ENCODE results near the gene EN2. TPM values are rescaled to one million over a fixed set of nuclear protein-coding genes. Genes with fewer than 3 reads are reported as not detected.

Gene EN2
- total RNA-seq, 2 experiments from 2014 or later, result not detected

DNA sequence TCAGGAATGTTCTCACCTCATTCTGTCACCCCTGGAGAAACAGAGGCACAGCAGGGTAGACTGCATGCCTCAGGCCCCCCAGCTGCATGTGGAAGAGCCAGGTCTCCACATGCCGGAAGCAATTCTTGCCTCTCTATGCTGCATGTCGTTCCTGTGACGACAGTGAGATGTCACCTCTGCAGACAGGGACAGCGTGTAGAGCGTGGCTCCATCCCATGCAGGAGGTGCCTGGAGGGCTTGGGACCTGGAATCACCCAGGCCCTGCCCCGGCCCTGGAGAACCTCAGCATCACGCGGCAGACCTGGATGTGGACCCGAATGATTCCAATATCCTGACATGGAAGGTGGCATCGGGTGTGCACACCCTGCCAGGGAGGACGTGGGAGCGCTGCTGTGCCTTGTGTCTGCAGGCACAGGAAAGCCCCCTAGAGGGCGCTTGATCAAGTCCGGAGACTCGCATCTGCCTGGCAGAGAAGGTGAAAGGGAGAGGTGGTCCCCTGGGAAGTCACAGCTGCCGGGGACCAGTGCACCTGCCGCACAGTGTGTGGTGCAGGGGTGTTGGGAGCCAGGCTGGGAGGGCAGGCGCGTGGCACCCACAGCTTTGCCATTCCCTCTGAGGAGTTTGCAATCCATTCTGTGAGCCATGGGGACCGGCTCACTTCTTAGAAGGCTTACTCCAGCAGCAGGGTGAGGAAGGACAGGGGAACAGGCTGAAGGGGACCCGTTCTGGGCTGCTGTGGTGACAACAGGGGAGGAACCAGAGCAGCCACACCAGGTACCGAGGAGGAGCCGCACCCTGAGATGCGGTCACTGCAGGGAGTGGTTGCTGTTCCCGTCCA, 45.3 kb upstream of the EN2 start:
- Histone ChIP-seq H3K27ac (ENCODE audit: low read depth, low read length, poor library complexity, severe bottlenecking) (no peak overlapping the region), H3K9me2 (ENCODE audit: insufficient read depth, low read length) (no peaks in the 10 kb centered on the region), H4K20me1 (ENCODE audit: insufficient read depth, low read length) (no peaks in the 10 kb centered on the region), H3K79me2 (ENCODE audit: insufficient read depth, low read depth, low read length) (no peaks in the 10 kb centered on the region), H3K36me3 (ENCODE audit: insufficient read depth, low read length) (no peaks in the 10 kb centered on the region), H2AFZ (ENCODE audit: low read length) (no peak overlapping the region), H3K4me3 (ENCODE audit: low read depth, low read length, poor library complexity, severe bottlenecking) (no peak overlapping the region), H3K4me1 (ENCODE audit: insufficient read depth, low read length, poor library complexity, severe bottlenecking) (no peaks in the 10 kb centered on the region), H3K9me3 (ENCODE audit: low read length) (no peaks in the 10 kb centered on the region), H3K4me2 (ENCODE audit: low read length) (no peak overlapping the region)
- CTCF ChIA-PET (ENCODE audit: unreplicated experiment), result no interaction called here
- intact Hi-C loops (cut with micrococcal nuclease; ENCODE audit: unreplicated experiment), result no loop called here
- POLR2A ChIA-PET, result no interaction called here
- peak; percentile 77 for DNase-seq (ENCODE audit: low spot score)
- BruUV-seq (replicated peaks), result no TSS peak
- no peak for TF ChIP-seq EZH2phosphoT487 (IDR thresholded peaks at IDR 0.05; ENCODE audit: borderline replicate concordance, low read depth, low read length)
- TF ChIP-seq, protein P1, sequence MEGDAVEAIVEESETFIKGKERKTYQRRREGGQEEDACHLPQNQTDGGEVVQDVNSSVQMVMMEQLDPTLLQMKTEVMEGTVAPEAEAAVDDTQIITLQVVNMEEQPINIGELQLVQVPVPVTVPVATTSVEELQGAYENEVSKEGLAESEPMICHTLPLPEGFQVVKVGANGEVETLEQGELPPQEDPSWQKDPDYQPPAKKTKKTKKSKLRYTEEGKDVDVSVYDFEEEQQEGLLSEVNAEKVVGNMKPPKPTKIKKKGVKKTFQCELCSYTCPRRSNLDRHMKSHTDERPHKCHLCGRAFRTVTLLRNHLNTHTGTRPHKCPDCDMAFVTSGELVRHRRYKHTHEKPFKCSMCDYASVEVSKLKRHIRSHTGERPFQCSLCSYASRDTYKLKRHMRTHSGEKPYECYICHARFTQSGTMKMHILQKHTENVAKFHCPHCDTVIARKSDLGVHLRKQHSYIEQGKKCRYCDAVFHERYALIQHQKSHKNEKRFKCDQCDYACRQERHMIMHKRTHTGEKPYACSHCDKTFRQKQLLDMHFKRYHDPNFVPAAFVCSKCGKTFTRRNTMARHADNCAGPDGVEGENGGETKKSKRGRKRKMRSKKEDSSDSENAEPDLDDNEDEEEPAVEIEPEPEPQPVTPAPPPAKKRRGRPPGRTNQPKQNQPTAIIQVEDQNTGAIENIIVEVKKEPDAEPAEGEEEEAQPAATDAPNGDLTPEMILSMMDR (conservative IDR thresholded peaks at IDR 0.05; ENCODE audit: low read length), result peak; percentile 85

DNA sequence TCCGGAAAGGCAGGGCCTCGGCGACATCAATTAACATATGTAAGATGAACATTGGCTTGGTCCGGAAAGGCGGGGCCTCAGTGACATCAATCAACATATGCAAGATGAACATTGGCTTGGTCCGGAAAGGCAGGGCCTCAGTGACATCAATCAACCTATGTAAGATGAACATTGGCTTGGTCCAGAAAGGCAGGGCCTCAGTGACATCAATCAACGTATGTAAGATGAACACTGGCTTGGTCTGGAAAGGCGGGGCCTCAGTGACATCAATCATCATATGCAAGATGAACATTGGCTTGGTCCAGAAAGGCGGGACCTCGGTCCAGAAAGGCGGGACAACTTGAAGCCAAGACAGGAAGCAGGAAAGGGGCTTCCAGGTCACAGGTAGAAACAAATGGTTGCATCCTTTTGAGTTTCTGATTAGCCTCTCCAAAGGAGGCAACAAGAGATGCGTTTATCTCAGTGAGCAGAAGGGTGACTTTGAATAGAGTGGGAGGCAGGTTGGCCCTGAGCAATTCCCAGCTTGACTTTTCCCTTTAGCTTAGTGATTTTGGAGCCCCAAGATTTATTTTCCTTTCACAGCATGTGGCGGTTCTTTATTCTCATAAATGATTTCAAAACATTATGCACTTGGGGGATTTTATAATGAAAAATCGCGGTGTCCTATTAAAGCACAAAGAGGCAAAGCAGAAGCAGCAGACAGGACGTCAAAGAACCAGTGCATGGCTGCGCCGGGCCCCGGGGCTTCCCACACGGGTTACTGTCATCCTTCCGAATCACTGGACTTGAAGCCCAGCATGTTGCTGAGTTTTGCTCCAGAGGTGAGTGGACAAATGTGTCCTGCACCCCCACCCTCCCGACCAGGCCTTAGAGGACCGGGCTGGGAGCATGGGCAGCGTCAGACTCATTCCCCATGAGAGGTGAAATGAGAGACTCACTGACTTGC, 43.1 kb upstream of the EN2 start:
- no peak overlapping the region for H2AFZ ChIP-seq (ENCODE audit: low read length)
- POLR2A ChIA-PET, result no interaction called here
- H3K4me1 ChIP-seq (ENCODE audit: insufficient read depth, low read length, poor library complexity, severe bottlenecking), result no peaks in the 10 kb centered on the region
- no peaks in the 10 kb centered on the region for H3K9me3 ChIP-seq (ENCODE audit: low read length)
- peak; percentile 5 for DNase-seq (ENCODE audit: low spot score)
- TF ChIP-seq, protein P1 (conservative IDR thresholded peaks at IDR 0.05; ENCODE audit: low read length), result no peak
- TF ChIP-seq EZH2phosphoT487 (IDR thresholded peaks at IDR 0.05; ENCODE audit: borderline replicate concordance, low read depth, low read length), result no peak
- intact Hi-C loops (cut with micrococcal nuclease; ENCODE audit: unreplicated experiment), result no loop called here
- H3K9me2 ChIP-seq (ENCODE audit: insufficient read depth, low read length), result no peaks in the 10 kb centered on the region
- H3K79me2 ChIP-seq (ENCODE audit: insufficient read depth, low read depth, low read length), result no peaks in the 10 kb centered on the region
- H3K4me2 ChIP-seq (ENCODE audit: low read length), result no peak overlapping the region
- no peaks in the 10 kb centered on the region for H3K36me3 ChIP-seq (ENCODE audit: insufficient read depth, low read length)
- BruUV-seq (replicated peaks), result no TSS peak
- H3K4me3 ChIP-seq (ENCODE audit: low read depth, low read length, poor library complexity, severe bottlenecking), result no peak overlapping the region
- H3K27ac ChIP-seq (ENCODE audit: low read depth, low read length, poor library complexity, severe bottlenecking), result no peak overlapping the region
- CTCF ChIA-PET (ENCODE audit: unreplicated experiment), result no interaction called here
- H4K20me1 ChIP-seq (ENCODE audit: insufficient read depth, low read length), result no peaks in the 10 kb centered on the region

Measured in OCI-LY7 (cell line).